Esophagus muscularis mucosa (tissue), 4 donors: ENCODE results near the gene MBD5. TPM values are rescaled to one million over a fixed set of nuclear protein-coding genes. Genes with fewer than 3 reads are reported as not detected.

Experiments used
- DNase-seq: peaks from one replicate; pipeline ENCODE4 v3.0.0-alpha.2; 2017; ENCODE audit errors: extremely low spot score
- H3K27ac ChIP-seq, 4 donors: fragments of 200-600 bp; sonication (generic); replicated peaks in 1 of 4; 1 replicate in 3 of 4; 2 replicates in 1 of 4; pipeline ENCODE4 v1.5.1; 2016 to 2019; ENCODE audit warnings: mild to moderate bottlenecking in 1 of 4
- H3K27me3 ChIP-seq, 4 donors: fragments of 200-600 bp; sonication (generic); one replicate each; pipeline versions ENCODE4 v1.5.1 to v1.6.0; 2016 to 2019
- H3K36me3 ChIP-seq, 4 donors: fragments of 200-600 bp; sonication (generic); one replicate each; pipeline ENCODE4 v1.5.1; 2016 to 2019
- H3K4me1 ChIP-seq, 4 donors: fragments of 200-600 bp; sonication (generic); one replicate each; pipeline ENCODE4 v1.5.1; 2016 to 2019
- H3K4me3 ChIP-seq, 4 donors: fragments of 200-600 bp; sonication (generic); 1 replicate in 2 of 4; 2 replicates in 2 of 4; pipeline ENCODE4 v1.5.1; 2016 to 2019; ENCODE audit warnings: mild to moderate bottlenecking in 4 of 4, moderate library complexity in 1 of 4
- H3K9me3 ChIP-seq, 4 donors: fragments of 200-600 bp; sonication (generic); 1 replicate in 3 of 4; 2 replicates in 1 of 4; pipeline ENCODE4 v1.5.1; 2016 to 2019
- EP300 ChIP-seq: sonication (generic); formaldehyde crosslinking; IDR thresholded peaks from one replicate; pipeline ENCODE4 v1.6.1; 2017; ENCODE audit warnings: antibody characterized with exemption
- POLR2A ChIP-seq: fragments of 450-650 bp; IDR thresholded peaks from one replicate; pipeline ENCODE4 v1.6.1; 2017; ENCODE audit warnings: antibody characterized with exemption, moderate library complexity, mild to moderate bottlenecking, low read depth
- POLR2AphosphoS5 ChIP-seq, 2 donors: sonication (generic); formaldehyde crosslinking; IDR thresholded peaks; one replicate each; pipeline ENCODE4 v1.6.1; 2017; ENCODE audit warnings: antibody characterized with exemption in 2 of 2
- WGBS: methylation state at CpG from one replicate; pipeline ENCODE4 v1.1.5; 2018; 5-methylcytosine and 5-hydroxymethylcytosine counted together
- intact Hi-C: fragments of 100-400 bp; cut with DNase I; formaldehyde crosslinking; loops from one replicate; pipeline ENCODE4 v1.15.1; 2023
- total RNA-seq, 4 donors: library from RNA; depleted of rRNA; stranded (reverse); fragments of >200 nt; gene quantifications; one replicate each; pipeline versions ENCODE4 v1.1.0 to v1.2.1, GENCODE V29; 2016
- TF ChIP-seq, protein P1 (sequence below), 3 experiments: fragments of 200-600 bp in 2 of 3; fragments of 450-650 bp in 1 of 3; sonication (generic) in 2 of 3; IDR thresholded peaks; one replicate each; pipeline ENCODE4 v1.5.1; 2017 to 2019; ENCODE audit warnings: antibody characterized with exemption in 3 of 3, mild to moderate bottlenecking in 2 of 3, moderate library complexity in 1 of 3

MBD5 gene
- total RNA-seq, 4 donors from 2014 or later: 34.6 to 49.0 (median 44.9) TPM

- no peak overlapping the region for H3K27ac ChIP-seq
- DNase-seq: no peak
- 91% methylated on average over 8 of the region's 8 CpGs for WGBS
- peaks cover 0 to 39% (median 0%) of the 10 kb centered on the region in 4 donors for H3K27me3 ChIP-seq
- H3K4me1 ChIP-seq: no peaks in the 10 kb centered on the region
- no peaks in the 10 kb centered on the region for H3K9me3 ChIP-seq
- no peak for TF ChIP-seq POLR2AphosphoS5 (IDR thresholded peaks at IDR 0.05)
- no peak for TF ChIP-seq POLR2A
- TF ChIP-seq, protein P1, sequence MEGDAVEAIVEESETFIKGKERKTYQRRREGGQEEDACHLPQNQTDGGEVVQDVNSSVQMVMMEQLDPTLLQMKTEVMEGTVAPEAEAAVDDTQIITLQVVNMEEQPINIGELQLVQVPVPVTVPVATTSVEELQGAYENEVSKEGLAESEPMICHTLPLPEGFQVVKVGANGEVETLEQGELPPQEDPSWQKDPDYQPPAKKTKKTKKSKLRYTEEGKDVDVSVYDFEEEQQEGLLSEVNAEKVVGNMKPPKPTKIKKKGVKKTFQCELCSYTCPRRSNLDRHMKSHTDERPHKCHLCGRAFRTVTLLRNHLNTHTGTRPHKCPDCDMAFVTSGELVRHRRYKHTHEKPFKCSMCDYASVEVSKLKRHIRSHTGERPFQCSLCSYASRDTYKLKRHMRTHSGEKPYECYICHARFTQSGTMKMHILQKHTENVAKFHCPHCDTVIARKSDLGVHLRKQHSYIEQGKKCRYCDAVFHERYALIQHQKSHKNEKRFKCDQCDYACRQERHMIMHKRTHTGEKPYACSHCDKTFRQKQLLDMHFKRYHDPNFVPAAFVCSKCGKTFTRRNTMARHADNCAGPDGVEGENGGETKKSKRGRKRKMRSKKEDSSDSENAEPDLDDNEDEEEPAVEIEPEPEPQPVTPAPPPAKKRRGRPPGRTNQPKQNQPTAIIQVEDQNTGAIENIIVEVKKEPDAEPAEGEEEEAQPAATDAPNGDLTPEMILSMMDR (IDR thresholded peaks at IDR 0.05): no peak
- TF ChIP-seq EP300: no peak
- H3K36me3 ChIP-seq: no peaks in the 10 kb centered on the region
- intact Hi-C loops: no loop called here
- no peak overlapping the region for H3K4me3 ChIP-seq
Measured at GRCh38 chr2:148533004-148533403, 512.1 kb downstream of the MBD5 start.

DNA sequence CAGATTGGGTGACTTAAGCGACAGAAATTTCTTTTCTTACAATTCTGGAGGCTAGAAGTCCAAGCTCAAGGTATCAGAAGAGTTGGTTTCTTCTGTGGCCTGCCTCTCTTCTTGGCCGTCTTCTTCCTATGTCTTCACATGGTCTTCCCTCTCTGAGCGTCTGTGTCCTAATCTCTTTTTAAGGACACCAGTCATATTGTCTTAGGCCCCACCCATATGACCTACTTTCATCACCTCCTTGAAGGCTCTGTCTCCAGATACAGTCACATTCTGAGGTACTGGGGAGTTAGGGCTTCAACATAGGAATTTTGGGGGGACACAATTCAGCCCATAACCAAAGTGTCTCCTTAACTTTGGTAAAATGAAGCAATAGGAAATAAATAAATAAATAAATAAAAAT is 512.8 kb downstream of the MBD5 start:
- no peak for DNase-seq
- Histone ChIP-seq H3K4me1 (no peaks in the 10 kb centered on the region), H3K4me3 (no peak overlapping the region), H3K36me3 (no peaks in the 10 kb centered on the region), H3K27me3 (peaks cover 0 to 43% (median 0%) of the 10 kb centered on the region in 4 donors), H3K9me3 (no peaks in the 10 kb centered on the region), H3K27ac (no peak overlapping the region)
- TF ChIP-seq POLR2A (no peak), EP300 (no peak), POLR2AphosphoS5 (IDR thresholded peaks at IDR 0.05) (no peak)
- WGBS: 83% methylated on average over 3 of the region's 3 CpGs
- intact Hi-C loops: no loop called here

DNA sequence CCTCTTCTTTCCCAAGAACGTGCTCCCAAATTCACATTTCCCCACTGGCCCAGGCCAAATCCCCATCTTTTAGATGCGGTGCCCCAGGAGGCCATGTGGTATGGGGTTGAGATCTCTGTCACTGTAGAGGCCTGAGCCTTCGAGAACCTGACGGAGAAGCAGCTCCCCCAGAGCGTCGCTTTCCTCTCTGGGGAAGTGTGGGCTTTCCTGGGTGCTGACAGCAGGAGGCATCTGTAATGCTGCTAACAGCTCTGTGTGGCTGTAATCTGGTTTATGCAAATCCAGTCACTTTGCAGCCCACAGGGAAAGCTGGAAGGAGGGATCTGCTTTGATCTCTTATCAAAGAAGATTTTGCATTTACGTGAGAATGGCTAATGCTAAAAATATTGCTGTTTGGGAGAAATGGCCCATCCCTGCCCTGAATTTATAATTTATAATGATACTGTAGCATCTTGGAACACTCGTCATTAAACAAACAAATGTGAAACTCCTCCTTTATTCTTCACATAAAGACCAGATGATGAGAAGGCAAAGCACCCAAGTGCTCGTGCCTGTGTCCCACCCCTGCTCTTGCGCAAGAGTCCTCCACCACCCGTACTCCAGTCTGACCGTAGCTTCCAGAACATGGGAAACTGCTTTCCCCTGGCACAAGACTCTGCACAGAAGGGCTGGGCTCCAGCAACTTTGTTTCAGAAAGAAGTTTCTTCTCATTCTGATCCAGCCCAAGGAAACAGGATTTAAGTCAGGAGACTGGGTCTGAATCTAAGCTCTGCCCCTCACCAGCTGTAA is 513.7 kb downstream of the MBD5 start:
- H3K36me3 ChIP-seq: no peaks in the 10 kb centered on the region
- H3K4me3 ChIP-seq: no peak overlapping the region
- DNase-seq: no peak
- no peak overlapping the region for H3K27ac ChIP-seq
- 85% methylated on average over 12 of the region's 12 CpGs for WGBS
- H3K9me3 ChIP-seq: no peaks in the 10 kb centered on the region
- intact Hi-C loops: no loop called here
- H3K27me3 ChIP-seq: peaks cover 0 to 43% (median 0%) of the 10 kb centered on the region in 4 donors
- H3K4me1 ChIP-seq: no peaks in the 10 kb centered on the region
- TF ChIP-seq POLR2A: no peak

- Histone ChIP-seq H3K4me3 (no peak overlapping the region), H3K36me3 (no peaks in the 10 kb centered on the region), H3K9me3 (no peaks in the 10 kb centered on the region), H3K4me1 (no peaks in the 10 kb centered on the region), H3K27ac (no peak overlapping the region), H3K27me3 (peaks cover 0 to 41% (median 0%) of the 10 kb centered on the region in 4 donors)
- DNase-seq: no peak
- intact Hi-C loops: no loop called here
- no peak for TF ChIP-seq POLR2A
- no peak for TF ChIP-seq POLR2AphosphoS5 (IDR thresholded peaks at IDR 0.05)
- TF ChIP-seq EP300: no peak
- TF ChIP-seq, protein P1 (IDR thresholded peaks at IDR 0.05): no peak
- 83% methylated on average over 1 of the region's 1 CpG for WGBS
Measured at GRCh38 chr2:148538375-148538774, 517.5 kb downstream of the MBD5 start.

GRCh38 chr2:148540022-148540421 is 519.1 kb downstream of the MBD5 start:
- TF ChIP-seq POLR2AphosphoS5 (IDR thresholded peaks at IDR 0.05) (no peak), EP300 (no peak), POLR2A (no peak)
- TF ChIP-seq, protein P1 (IDR thresholded peaks at IDR 0.05): no peak
- no peak overlapping the region for H3K4me3 ChIP-seq
- no peaks in the 10 kb centered on the region for H3K36me3 ChIP-seq
- peaks cover 0 to 26% (median 0%) of the 10 kb centered on the region in 4 donors for H3K27me3 ChIP-seq
- intact Hi-C loops: no loop called here
- 88% methylated on average over 8 of the region's 8 CpGs for WGBS
- H3K9me3 ChIP-seq: no peaks in the 10 kb centered on the region
- no peak for DNase-seq
- no peak overlapping the region for H3K27ac ChIP-seq
- no peaks in the 10 kb centered on the region for H3K4me1 ChIP-seq
